GM19023 (cell line): ENCODE measurements around the gene RNF130.

Experiments used
- ATAC-seq: cut with Tn5 transposase; IDR thresholded peaks from one replicate; pipeline ENCODE4 v1.9.1; 2021; ENCODE audit warnings: mild to moderate bottlenecking, moderate library complexity; ENCODE audit not compliant: unreplicated experiment

Gene RNF130

DNA sequence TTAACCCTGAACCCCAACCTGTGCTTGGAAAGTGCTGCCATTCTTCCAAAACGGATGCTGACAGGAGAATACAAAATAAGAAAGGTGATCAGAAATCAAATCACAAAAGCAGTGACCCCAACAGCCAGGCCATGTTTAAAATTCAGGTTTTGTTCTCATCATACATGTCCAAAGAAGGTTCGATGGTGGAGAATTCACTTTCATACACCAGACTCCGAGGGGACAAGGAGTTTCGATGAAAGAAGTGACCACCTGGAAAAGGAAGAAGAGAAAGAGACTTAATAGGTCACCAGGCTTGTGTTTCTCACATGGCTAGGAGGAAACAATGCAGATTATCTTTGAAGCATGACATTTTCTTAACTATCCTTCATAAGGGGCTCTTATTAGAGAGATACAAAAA lies 151.4 kb downstream of the RNF130 start:
- ATAC-seq, result no peak

DNA sequence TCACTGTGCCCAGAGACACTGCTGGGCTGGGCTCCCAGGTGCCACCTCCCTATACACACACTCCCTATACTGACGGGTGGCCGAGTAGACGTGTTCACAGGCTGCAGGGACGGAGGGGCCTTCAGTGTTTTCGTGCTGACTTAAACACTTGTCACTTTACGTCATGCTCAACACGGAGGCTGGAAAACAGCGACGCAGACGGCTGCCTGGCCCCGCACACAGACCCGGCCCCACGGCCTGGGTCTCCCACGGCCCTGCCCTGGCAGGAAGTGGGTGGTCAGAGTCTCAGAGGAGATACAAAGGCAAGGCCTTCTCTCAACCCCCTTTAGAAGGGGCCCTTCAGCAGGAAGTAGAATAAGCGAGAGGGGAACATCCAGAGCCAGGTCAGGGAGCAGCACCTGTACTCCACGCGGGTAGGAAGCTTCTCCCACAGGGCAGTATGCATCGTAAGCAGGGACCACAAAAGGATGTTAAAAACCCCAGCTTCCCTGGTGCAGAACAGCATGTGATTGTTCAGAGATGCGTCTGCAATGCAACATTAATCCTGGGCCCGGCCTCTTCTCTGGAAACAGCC lies 152.0 kb downstream of the RNF130 start:
- no peak for ATAC-seq

- ATAC-seq, result no peak
Observed at GRCh38 chr5:179918742-179919486, 152.6 kb downstream of the RNF130 start.

- no peak for ATAC-seq
Observed at GRCh38 chr5:179916523-179916922, 155.0 kb downstream of the RNF130 start.

DNA sequence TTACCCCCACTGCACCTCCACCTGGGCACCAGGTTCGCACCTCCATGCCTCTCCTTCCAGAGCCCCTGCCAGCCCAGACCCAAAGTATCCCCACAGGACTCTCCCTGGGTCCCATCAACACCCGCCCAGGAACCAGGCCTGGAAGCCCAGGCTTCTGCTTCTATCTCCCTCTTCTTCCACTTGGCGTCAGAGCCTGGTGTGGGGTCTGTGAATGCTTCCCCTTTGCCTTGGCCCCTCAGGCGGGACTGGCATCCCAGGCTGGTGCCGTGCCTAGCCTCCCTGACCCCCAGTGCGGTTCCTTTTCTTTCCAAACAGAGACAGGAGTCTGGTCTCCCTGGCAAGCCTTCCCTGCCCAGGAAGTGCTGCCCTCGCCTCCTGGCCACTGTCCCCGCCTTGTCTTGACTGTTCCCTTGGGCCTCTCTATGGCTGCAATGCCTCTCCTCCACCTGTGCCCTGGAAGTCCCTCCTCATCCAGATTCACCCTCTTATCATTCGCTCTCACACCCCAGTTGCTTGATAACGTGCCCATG lies 156.1 kb downstream of the RNF130 start:
- no peak for ATAC-seq

GRCh38 chr5:179914032-179914755 lies 157.4 kb downstream of the RNF130 start:
- ATAC-seq, result no peak

DNA sequence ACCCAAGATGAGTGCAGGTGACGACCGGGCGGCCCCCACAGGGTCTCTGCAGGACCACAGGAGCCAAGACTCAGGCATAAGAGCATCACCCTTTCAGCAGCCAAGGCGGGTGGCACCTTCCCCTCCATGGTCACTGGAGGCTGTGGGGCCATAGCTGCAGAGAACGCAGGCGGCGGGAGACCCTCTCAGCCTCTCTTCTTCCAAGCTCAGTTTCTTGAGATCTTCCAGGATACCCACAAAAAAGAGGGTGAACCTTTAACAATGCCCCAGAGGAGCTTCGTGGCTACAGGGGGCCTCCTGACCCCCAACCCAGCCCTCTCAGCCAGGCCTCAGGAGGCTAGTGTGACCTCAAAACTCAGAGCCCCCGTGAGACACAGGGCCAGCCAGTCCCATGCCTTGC lies 158.1 kb downstream of the RNF130 start:
- ATAC-seq, result no peak

DNA sequence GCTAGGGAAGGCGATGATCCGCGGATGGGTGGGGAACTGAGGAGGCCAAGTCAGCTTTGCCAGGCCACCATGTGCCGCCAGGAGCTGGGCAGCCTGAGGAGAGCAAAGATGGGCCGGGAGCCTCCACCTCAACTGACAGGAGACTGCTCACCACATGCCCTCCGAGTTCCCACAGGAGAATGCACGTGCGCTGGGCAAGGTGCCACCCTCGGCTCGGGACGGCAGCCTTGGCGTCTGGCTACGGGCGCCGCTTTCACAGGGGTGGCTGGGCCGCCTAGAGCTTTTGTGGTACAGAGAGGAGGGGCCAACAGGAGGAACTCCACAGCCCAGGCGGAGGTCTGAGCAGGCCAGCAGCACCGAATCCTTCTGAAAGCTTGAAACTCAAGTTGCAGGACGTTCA lies 158.6 kb downstream of the RNF130 start:
- no peak for ATAC-seq

DNA sequence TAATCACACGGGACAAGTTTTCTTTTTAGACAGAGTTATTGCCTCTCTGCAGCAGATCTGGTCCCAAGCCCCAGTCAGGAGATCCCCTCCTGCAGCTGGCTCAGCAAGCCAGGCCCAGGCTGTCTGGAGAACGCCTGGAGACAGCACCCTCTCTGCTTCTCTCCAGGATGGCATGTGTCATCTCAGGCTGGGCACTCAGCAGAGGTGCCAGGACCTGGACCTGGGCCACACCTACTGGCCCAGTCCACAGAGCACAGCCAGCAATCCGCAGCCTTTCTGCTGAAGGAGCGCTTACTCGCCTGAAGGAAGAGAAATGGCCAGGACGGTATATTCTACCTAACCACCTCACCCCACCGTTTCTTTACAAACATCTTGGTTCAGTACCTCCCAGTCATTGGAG lies 159.2 kb downstream of the RNF130 start:
- ATAC-seq, result no peak

DNA sequence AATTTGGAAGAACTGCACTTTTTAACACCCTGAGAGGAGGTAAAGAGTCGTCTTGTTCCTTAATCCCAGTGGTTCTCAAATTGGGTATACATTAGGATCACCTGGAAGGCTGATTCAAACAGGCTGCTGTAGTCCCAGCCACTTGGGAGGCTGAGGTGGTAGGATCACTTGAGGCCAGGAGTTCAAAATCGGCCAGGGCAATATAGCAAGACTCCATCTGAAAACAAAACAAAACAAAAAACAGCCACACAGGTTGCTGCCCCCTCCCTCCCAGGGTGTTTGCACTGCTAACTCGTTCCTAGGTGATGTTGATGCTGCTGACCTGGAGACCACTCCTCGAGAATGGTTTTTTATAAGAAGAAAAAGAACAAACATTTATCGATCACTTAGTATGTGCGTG lies 162.3 kb downstream of the RNF130 start:
- no peak for ATAC-seq

DNA sequence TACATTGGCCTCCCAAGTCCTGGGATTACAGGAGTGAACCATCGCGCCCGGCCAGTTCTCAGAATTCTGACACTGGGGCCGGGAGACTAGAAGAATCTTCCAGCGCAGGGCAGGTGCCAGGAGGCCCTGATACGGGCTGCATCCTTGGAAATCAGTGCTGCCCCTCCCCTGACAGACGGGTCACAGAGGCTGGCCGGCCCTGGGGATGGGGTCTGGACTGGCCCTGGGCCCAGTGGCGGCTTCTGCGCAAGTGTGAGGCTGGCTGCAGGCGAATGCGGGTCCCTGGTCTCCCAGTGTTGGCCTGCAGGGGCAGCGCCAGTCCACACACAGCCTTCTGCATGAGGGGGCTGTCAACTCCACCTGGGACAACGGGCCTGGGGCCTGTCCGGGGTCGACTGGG lies 163.0 kb downstream of the RNF130 start:
- ATAC-seq, result no peak

- peak; percentile 89 for ATAC-seq
Observed at GRCh38 chr5:179907556-179908324, 163.8 kb downstream of the RNF130 start, which contains the start of gene TBC1D9B. TBC1D9B (minus strand) TSS chr5:179907897; CDS start chr5:179907821, 76 bp downstream.

GRCh38 chr5:179906795-179907555 lies 164.6 kb downstream of the RNF130 start:
- peak; percentile 31 for ATAC-seq

- ATAC-seq, result no peak
Observed at GRCh38 chr5:179906294-179906794, 165.2 kb downstream of the RNF130 start.

DNA sequence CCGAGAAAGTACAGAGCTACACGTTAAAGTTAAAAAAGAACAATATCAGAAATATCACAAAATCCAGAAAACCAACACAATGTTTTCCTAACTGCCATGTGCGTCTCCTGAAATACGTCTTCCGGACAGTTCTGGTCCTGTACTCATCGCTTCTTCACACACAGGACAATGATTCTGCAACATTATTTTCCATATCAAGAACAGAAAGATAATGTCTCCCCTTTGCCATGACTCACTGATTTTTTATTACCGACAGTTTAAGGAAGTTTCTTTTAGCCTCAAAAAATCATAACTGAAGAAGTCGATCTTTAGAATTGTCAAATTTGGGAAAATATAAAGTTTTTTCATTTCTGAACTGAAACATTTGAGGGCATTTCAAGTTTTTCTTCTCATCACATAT lies 166.4 kb downstream of the RNF130 start:
- no peak for ATAC-seq
